Caco-2 (cell line): ENCODE results near the gene TTC13. TPM values are rescaled to one million over a fixed set of nuclear protein-coding genes. Genes with fewer than 3 reads are reported as not detected.

ENCODE experiments used
- BruUV-seq: library from RNA; stranded (reverse); fragments of 400-500 nt; replicated peaks from 2 replicates; lab custom pipeline; 2021; lab: Mats Ljungman, UMichigan
- CTCF ChIA-PET: fragments of 300-600 bp; sonication (Branson Sonifier 250); formaldehyde crosslinking; loops from one replicate; lab custom pipeline; 2022; ENCODE audit warnings: antibody characterized with exemption; lab: Charles Lee
- POLR2A ChIA-PET: fragments of 300-600 bp; sonication (Branson Sonifier 250); formaldehyde crosslinking; loops from one replicate; lab custom pipeline; 2022; ENCODE audit warnings: antibody characterized with exemption; lab: Charles Lee
- DNase-seq, 2 experiments: peaks; one replicate each; pipeline versions ENCODE4 v3.0.0 to v3.0.0-alpha.2; 2020 to 2022
- H3K27me3 ChIP-seq: replicated peaks from 2 replicates; pipeline ENCODE4 v1.6.0; 2011; ENCODE audit warnings: low read length; ENCODE audit not compliant: control insufficient read depth, insufficient read depth
- H3K36me3 ChIP-seq: 2 replicates; pipeline ENCODE4 v1.5.1; 2011; ENCODE audit warnings: low read length; ENCODE audit not compliant: control insufficient read depth, insufficient read depth
- H3K4me1 ChIP-seq: fragments of 250-450 bp; sonication (Bioruptor Pico); 2 replicates; pipeline ENCODE4 v1.5.1; 2020; ENCODE audit warnings: mild to moderate bottlenecking
- H3K4me3 ChIP-seq: 2 replicates; pipeline ENCODE4 v1.5.1; 2011; ENCODE audit warnings: low read depth, mild to moderate bottlenecking, control low read depth, low read length
- H3K9me3 ChIP-seq: fragments of 250-450 bp; sonication (Bioruptor Pico); 2 replicates; pipeline ENCODE4 v1.5.1; 2020; ENCODE audit warnings: mild to moderate bottlenecking, moderate library complexity
- H3K27ac Mint-ChIP-seq: one replicate; pipeline ENCODE4 v1.8.0; 2022; ENCODE audit warnings: mixed read lengths; ENCODE audit not compliant: unreplicated experiment
- H3K27me3 Mint-ChIP-seq: one replicate; pipeline ENCODE4 v1.8.0; 2022; ENCODE audit warnings: mixed read lengths; ENCODE audit not compliant: insufficient read depth, unreplicated experiment
- H3K36me3 Mint-ChIP-seq: one replicate; pipeline ENCODE4 v1.8.0; 2022; ENCODE audit warnings: mild to moderate bottlenecking, mixed read lengths; ENCODE audit not compliant: insufficient read depth, unreplicated experiment
- H3K4me1 Mint-ChIP-seq: one replicate; pipeline ENCODE4 v1.8.0; 2022; ENCODE audit warnings: low read depth, mixed read lengths; ENCODE audit not compliant: unreplicated experiment
- H3K4me3 Mint-ChIP-seq: one replicate; pipeline ENCODE4 v1.8.0; 2022; ENCODE audit warnings: mild to moderate bottlenecking, moderate library complexity, mixed read lengths; ENCODE audit not compliant: unreplicated experiment
- H3K9me3 Mint-ChIP-seq: one replicate; pipeline ENCODE4 v1.8.0; 2022; ENCODE audit warnings: mixed read lengths; ENCODE audit not compliant: unreplicated experiment
- intact Hi-C: fragments of 100-400 bp; cut with micrococcal nuclease; formaldehyde crosslinking; loops from one replicate; pipeline ENCODE4 v1.10.0; 2022; ENCODE audit not compliant: unreplicated experiment
- total RNA-seq: library from RNA; stranded (reverse); gene quantifications from 2 replicates; pipeline ENCODE4 v1.2.3, GENCODE V29; 2022
- TF ChIP-seq, protein P1 (sequence below), 2 experiments: fragments of 200-600 bp in 1 of 2; IDR thresholded peaks; 1 replicate in 1 of 2; 2 replicates in 1 of 2; pipeline versions ENCODE4 v1.5.1 to v1.8.0; 2011 to 2022; ENCODE audit warnings: antibody characterized with exemption in 1 of 2, control low read depth in 1 of 2, inconsistent platforms in 1 of 2, low read depth in 1 of 2, low read length in 1 of 2, mild to moderate bottlenecking in 1 of 2, moderate library complexity in 1 of 2; ENCODE audit not compliant: insufficient read depth in 1 of 2, severe bottlenecking in 1 of 2, unreplicated experiment in 1 of 2

The TTC13 gene
- total RNA-seq, 1 experiment from 2014 or later = 57.6 TPM

DNA sequence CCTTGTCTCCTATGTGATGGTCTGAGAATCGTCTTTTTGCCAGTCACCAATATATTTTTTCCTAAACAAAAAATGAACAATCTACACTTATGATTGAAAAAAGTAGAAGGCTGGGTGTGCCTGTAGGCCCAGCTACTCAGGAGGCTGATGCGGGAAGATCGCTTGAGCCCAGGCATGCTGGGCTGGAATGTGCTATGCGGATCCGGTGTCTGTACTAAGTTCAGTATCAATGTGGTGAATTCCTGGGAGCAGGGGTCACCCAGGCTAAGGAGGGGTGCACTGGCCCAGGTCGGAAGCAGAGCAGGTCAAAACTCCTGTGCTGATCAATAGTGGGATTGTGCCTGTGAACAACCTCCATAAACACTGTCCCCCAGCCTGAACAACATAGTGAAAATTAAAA lies 84.6 kb downstream of the TTC13 start:
- peaks cover 37% of the 10 kb centered on the region for H3K4me1 Mint-ChIP-seq
- H3K27me3 Mint-ChIP-seq = no peaks in the 10 kb centered on the region
- H3K4me3 Mint-ChIP-seq = peak overlapping the region; percentile 17
- TF ChIP-seq, protein P1, sequence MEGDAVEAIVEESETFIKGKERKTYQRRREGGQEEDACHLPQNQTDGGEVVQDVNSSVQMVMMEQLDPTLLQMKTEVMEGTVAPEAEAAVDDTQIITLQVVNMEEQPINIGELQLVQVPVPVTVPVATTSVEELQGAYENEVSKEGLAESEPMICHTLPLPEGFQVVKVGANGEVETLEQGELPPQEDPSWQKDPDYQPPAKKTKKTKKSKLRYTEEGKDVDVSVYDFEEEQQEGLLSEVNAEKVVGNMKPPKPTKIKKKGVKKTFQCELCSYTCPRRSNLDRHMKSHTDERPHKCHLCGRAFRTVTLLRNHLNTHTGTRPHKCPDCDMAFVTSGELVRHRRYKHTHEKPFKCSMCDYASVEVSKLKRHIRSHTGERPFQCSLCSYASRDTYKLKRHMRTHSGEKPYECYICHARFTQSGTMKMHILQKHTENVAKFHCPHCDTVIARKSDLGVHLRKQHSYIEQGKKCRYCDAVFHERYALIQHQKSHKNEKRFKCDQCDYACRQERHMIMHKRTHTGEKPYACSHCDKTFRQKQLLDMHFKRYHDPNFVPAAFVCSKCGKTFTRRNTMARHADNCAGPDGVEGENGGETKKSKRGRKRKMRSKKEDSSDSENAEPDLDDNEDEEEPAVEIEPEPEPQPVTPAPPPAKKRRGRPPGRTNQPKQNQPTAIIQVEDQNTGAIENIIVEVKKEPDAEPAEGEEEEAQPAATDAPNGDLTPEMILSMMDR (IDR thresholded peaks at IDR 0.05; ENCODE audit: insufficient read depth in 1 of 2, low read depth in 1 of 2, low read length in 1 of 2, severe bottlenecking in 1 of 2, unreplicated experiment in 1 of 2) = no peak
- DNase-seq = peak in 1 of 2 experiments; percentile 17
- no peaks in the 10 kb centered on the region for H3K36me3 ChIP-seq
- H3K27me3 ChIP-seq = no peaks in the 10 kb centered on the region
- POLR2A ChIA-PET = no interaction called here
- no peaks in the 10 kb centered on the region for H3K9me3 Mint-ChIP-seq
- intact Hi-C loops = no loop called here
- H3K4me1 ChIP-seq = peaks cover 19% of the 10 kb centered on the region
- CTCF ChIA-PET = no interaction called here
- no peaks in the 10 kb centered on the region for H3K9me3 ChIP-seq
- H3K4me3 ChIP-seq = no peak overlapping the region
- peak overlapping the region; percentile 64 for H3K27ac Mint-ChIP-seq
- peaks cover 10% of the 10 kb centered on the region for H3K36me3 Mint-ChIP-seq
- TSS peak; percentile 66 for BruUV-seq

DNA sequence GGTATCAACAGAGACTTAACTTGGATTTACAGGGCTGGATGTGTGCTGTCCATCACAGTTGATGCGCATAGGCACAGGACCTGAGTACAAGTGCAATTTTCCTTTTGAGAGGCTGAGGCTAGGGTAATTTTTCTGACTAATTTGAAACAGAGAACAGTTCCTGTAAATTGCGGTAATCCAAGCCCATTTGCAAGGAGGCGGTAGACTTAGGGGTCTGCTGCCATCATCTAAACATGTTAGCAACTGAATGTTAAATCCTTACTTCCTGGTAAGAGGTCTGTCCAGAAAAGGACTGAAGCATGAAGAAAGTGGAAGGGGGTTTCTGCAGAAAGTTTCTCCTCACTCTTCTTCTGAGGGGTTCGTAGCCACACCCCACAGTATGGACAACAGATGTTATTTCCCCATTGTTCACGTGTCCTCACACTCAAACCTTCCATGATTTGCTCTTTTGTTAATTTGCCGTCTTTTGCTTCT lies 86.6 kb downstream of the TTC13 start:
- H3K36me3 ChIP-seq = no peaks in the 10 kb centered on the region

GRCh38 chr1:230891413-230891812 lies 87.2 kb downstream of the TTC13 start:
- TF ChIP-seq, protein P1 (IDR thresholded peaks at IDR 0.05; ENCODE audit: insufficient read depth in 1 of 2, low read depth in 1 of 2, low read length in 1 of 2, severe bottlenecking in 1 of 2, unreplicated experiment in 1 of 2) = no peak
- peaks cover 34% of the 10 kb centered on the region for H3K4me1 Mint-ChIP-seq
- ChIA-PET CTCF (no interaction called here), POLR2A (no interaction called here)
- no peaks in the 10 kb centered on the region for H3K36me3 Mint-ChIP-seq
- no peak overlapping the region for H3K4me3 Mint-ChIP-seq
- no peaks in the 10 kb centered on the region for H3K36me3 ChIP-seq
- no peak overlapping the region for H3K27ac Mint-ChIP-seq
- H3K9me3 ChIP-seq = no peaks in the 10 kb centered on the region
- intact Hi-C loops = no loop called here
- DNase-seq = no peak
- no peaks in the 10 kb centered on the region for H3K27me3 Mint-ChIP-seq
- H3K4me1 ChIP-seq = peaks cover 19% of the 10 kb centered on the region
- BruUV-seq = no TSS peak
- no peaks in the 10 kb centered on the region for H3K27me3 ChIP-seq
- peaks cover 9% of the 10 kb centered on the region for H3K9me3 Mint-ChIP-seq
- H3K4me3 ChIP-seq = no peak overlapping the region

More for the DNA sequence above, 86.6 kb downstream of the TTC13 start:
- ChIA-PET POLR2A (no interaction called here), CTCF (no interaction called here)
- Histone ChIP-seq H3K9me3 (no peaks in the 10 kb centered on the region), H3K27me3 (no peaks in the 10 kb centered on the region), H3K4me1 (peaks cover 19% of the 10 kb centered on the region), H3K4me3 (no peak overlapping the region)
- no peak overlapping the region for H3K27ac Mint-ChIP-seq
- TF ChIP-seq, protein P1 (IDR thresholded peaks at IDR 0.05; ENCODE audit: insufficient read depth in 1 of 2, low read depth in 1 of 2, low read length in 1 of 2, severe bottlenecking in 1 of 2, unreplicated experiment in 1 of 2) = no peak
- intact Hi-C loops = no loop called here
- H3K9me3 Mint-ChIP-seq = peaks cover 9% of the 10 kb centered on the region
- no peak for DNase-seq
- H3K36me3 Mint-ChIP-seq = peaks cover 5% of the 10 kb centered on the region
- H3K4me3 Mint-ChIP-seq = no peak overlapping the region
- BruUV-seq = no TSS peak
- peaks cover 34% of the 10 kb centered on the region for H3K4me1 Mint-ChIP-seq
- H3K27me3 Mint-ChIP-seq = no peaks in the 10 kb centered on the region
